Measurements from ENCODE around the gene LAPTM4A.
"Not testable (repeated sequence)": the region's sequence is repeated elsewhere in the genome, so short reads cannot be mapped to it uniquely, and the experiment has no call there.

LAPTM4A gene

DNA sequence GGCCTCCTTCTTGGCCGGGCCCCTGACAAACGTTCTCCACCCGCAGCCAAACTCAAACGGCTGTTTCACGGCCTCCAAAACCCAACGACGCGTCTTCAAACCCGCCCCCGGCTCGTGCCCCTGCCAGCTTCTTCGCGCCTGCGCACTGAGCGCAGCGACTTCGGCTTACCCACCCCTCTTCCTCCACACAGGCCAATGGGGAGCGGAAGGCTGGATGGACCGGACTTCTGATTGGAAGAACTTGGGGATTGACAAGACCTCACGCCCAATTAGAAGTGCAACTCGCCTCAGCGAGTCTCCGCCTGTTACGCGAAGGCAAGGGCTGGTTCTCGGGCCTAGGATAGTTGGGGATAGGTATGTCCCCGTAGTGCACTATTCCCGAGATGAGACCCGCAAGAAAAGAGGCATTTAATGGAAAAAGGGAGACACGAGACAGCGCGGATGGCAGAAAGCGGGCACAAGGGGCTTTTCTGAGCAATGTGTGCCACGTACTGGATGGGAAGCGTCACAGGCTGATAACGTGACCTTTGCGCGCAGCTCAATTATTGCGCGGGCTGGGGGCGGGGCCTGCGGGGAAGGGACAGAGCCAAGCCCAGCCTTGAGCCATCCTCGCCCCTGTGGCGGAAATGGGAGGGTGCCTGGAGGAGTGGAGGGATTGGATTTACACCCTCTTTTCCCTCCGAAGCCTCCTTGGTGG lies at the start of gene LAPTM4A:
Gene LAPTM4A, minus strand, starts transcription at position 97 of the 697 bp plus-strand sequence. CDS start 108 bp downstream, outside the sequence.
- peak; percentile 100 for DNase-seq (ENCODE audit: low read depth)

- no peak for DNase-seq (ENCODE audit: low read depth)
Measured at GRCh38 chr2:20100711-20101110, 49.3 kb upstream of the LAPTM4A start.

DNA sequence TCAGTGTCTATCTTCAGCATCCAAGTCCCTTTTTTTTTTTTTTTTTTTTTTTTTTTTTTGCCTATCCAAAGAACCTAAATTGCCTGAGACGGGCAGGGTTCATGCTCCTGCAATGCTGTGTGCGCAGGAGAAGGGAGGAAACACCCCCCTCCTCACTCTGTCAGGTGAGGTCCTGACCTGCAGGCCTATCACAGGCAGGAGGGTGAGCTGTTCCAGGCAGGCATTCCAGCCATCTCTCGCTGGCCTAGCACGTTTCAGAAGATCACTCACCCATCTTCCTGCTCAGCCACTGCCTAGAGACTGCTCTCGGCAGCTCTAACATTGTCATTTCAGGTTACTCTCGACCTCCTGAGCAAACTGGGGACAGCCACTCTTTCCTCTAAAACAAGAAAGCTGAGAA lies 48.4 kb upstream of the LAPTM4A start:
- no peak for DNase-seq (ENCODE audit: low read depth)

DNA sequence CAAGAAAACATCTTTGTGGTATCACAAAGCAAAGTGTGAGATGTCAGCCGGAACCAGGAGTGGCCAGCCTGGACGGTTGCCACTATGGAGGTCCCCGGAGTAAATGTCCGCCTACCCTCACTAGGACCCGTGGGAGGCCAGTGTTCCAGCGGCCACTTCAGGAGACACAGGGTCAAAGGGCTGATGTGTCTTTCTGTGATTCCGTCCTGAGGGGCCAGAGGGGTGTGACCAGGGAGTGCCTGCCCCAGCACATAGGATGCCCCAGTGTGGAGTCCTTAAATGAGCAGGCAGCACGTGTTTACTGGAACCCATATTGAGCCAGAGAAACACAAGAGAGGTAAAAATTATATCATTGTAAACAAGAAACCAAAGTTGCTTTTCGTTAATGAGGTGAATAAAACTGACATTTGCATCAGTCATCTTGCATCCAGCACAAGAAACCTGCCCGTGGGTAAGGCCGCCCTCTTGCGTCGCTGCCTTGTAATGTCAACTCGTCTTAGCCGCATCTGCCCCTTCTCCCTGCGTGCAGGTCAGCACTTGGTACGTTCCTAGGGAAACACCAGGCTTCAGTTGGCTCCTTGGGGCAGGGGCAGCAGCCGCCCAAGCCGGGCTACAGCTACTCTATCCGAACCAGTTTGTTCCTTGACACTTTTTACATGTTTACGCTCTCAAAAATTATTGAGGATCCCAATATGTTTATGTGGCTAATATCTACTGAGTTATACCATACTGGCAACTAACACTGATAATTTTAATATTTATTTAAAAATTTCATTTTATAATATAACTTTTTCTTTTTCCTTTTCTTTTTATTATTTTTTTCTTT lies 46.7 kb upstream of the LAPTM4A start:
- peak; percentile 81 for DNase-seq (ENCODE audit: low read depth)

GRCh38 chr2:20095469-20095868 lies 44.0 kb upstream of the LAPTM4A start:
- DNase-seq (ENCODE audit: low read depth) = no peak

DNA sequence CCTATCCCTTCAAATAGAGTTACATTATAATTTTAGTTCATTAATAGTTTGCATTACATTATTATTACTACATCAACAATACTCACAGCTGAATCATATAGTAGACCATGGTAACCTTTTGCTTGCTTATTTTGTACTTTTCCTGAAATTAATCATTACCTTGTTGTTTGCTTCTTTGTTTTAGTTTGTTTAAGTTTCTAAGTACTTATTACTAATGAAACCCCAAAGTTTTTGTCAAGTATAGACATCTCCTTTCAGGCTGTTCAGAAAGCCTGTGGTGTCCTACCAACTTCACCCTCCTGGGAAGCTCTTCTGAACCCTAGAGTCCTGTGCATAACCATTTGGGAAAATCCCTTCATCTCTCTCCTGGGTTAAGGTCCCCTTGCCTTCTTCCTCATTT lies 43.5 kb upstream of the LAPTM4A start:
- no peak for DNase-seq (ENCODE audit: low read depth)

DNA sequence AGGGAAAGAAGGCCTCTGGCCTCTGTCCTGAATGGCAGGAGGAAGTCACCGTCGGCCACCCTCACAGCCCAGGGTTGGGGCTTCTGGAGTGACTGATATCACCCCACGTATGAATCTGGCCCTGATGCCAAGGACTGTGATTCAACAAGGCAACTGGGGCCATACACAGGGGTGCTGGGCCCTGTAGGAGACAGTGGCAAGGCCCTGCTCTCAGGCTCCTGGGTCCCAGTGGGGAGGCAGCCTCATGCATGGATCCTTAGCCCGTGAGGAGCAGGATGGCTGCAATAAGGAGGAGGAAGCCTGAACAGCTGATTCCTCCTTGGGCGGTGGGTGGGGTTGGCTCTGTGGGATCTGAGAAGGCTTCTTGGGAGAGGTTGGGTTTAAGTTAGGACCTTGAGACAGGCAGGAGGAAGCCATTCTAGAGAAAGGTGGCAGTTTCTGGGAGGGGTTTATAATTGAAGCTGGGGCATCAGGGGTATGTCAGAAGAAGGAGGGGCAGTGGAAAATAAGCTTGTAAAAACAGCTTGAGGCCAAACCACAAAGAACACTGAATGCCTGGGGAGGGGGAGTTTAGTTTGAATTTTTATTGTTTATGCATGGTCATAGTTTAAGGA lies 42.8 kb upstream of the LAPTM4A start:
- no peak for DNase-seq (ENCODE audit: low read depth)

GRCh38 chr2:20093263-20094141 lies 42.1 kb upstream of the LAPTM4A start:
- DNase-seq (ENCODE audit: low read depth) = peak; percentile 77

DNA sequence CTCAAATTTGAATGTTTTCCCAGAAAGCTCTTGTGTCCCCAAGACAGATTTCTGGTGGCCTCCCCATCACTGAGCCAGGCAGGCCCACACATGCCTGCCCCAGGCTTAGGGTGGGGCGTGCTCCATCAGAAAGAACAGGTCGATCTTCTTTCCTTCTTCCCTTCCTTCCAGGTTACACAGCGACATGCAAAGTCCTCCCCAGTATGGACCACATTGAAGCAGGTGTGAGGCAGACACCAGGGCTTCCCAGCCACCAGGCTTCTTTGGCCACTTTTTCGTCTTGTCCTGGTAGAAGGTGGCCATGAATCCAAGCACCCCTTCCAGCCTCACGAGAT lies 41.4 kb upstream of the LAPTM4A start:
- no peak for DNase-seq (ENCODE audit: low read depth)

- no peak for DNase-seq (ENCODE audit: low read depth)
Measured at GRCh38 chr2:20092226-20092900, 40.9 kb upstream of the LAPTM4A start.

DNA sequence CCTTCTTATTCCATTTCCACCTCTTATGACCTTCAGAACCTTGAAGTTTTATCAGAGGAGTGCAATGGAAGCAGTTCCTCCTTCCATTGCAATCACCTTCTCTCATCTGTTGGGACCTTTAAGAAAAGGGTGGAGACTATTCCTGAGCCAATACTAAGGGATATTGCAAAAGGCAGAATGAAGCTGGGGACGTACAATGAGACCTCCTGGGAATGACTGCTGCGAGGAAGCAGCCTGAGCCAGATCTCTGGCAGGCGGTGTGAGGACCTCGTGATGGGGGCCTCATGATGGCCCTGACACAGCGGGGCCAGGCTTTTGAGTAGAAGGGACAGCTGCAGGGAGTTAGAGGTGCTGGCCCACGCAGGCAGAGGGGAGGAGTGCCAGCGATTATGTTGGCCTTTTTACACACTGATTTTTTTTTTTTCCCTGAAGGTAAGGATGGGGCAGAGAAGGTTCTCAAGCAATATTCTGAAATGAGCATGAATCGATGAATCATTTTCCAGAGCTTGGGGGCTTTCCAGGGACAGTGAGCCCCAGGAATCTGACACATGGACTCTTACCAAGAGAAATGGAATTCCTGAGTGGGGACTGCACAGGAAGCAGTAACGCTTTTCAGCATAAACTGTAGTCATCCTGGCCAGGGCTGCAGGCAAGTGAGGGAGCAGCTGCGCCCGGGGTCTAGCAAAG lies 40.0 kb upstream of the LAPTM4A start:
- DNase-seq (ENCODE audit: low read depth) = peak; percentile 93

GRCh38 chr2:20089715-20090464 lies 38.5 kb upstream of the LAPTM4A start:
- no peak for DNase-seq (ENCODE audit: low read depth)

GRCh38 chr2:20085909-20086308 lies 34.5 kb upstream of the LAPTM4A start:
- peak; percentile 57 for DNase-seq (ENCODE audit: low read depth)

DNA sequence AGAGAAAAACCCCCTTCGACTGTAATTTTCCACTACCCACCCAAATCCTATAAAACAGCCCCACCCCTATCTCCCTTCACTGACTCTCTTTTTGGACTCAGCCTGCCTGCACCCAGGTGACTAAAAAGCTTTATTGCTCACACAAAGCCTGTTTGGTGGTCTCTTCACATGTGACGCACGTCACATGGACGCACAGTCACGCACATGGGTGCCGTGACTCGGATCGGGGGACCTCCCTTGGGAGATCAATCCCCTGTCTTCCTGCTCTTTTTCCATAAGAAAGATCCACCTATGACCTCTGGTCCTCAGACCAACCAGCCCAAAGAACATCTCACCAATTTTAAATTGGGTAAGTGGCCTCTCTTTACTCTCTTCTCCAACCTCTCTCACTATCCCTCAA lies 31.4 kb upstream of the LAPTM4A start:
- DNase-seq (ENCODE audit: low read depth) = not testable (repeated sequence)

DNA sequence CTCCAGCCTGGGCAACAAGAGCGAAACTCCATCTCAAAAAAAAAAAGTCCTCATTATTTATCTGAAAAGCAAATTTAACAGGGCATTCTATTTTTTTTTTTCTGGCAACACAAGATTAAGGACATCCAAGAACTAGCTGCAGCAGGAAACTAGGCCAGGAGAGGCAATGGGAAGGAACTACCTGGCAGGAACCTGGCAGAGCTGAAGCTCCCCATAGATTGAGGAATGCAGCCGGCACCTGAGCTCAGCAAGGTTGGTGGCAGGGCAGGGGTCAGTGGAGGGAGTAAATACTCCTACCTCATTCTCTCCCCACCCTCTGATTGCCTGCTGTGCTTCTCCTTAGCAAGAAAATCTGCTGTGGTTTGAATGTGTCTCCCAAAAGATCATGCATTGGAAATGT lies 30.4 kb upstream of the LAPTM4A start:
- no peak for DNase-seq (ENCODE audit: low read depth)

GRCh38 chr2:20080839-20081415 lies 29.5 kb upstream of the LAPTM4A start:
- DNase-seq (ENCODE audit: low read depth) = no peak

DNA sequence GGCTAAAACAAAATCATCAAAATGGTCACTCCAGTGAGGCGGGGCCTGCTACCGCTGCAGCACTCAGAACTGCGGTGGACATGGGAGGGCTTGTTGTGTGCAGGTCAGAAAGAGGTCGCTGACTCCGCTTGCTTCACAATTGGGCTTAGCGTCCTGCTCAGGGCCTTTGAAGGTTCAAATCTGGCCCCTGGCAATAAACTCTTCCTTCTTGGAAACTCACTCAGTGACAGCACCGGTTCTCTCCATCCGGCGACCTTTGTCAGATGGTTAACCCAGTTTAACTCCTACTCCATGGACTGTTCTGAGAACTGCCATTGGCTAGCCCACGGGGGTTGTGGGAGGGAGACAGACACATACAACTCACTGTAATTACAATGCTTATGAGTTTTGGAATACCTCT lies 29.0 kb upstream of the LAPTM4A start:
- no peak for DNase-seq (ENCODE audit: low read depth)

- DNase-seq (ENCODE audit: low read depth) = no peak
Measured at GRCh38 chr2:20079546-20080115, 28.2 kb upstream of the LAPTM4A start.

GRCh38 chr2:20077411-20077940 lies 26.0 kb upstream of the LAPTM4A start:
- DNase-seq (ENCODE audit: low read depth) = no peak
